ENCODE measurements around the gene CHD2.

Gene CHD2

DNA sequence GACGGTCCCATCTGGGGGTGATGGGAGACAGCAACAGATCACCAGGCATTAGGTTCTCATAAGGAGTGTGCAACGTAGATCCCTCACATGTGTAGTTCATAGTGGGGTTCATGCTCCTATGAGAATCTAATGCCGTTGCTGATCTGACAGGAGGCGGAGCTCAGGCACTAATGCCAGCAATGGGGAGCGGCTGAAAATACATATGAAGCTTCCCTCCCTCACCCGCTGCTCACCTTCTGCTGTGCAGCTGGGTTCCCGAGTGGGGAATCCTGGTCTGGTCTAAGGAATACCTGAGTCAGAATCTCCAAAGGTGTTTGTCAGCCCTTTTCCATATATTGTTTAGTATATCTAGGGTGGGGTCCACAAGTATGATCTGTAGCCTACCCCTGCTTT is 52.3 kb downstream of the CHD2 start:
- Histone ChIP-seq H4K12ac (ENCODE audit: low read depth, low read length) (no peak overlapping the region), H3K4ac (ENCODE audit: low read depth, low read length) (no peak overlapping the region), H3K36me3 (ENCODE audit: control insufficient read depth in 1 of 2, insufficient read depth in 2 of 2, low read length in 2 of 2) (peaks cover 24 to 51% of the 10 kb centered on the region in 2 experiments), H3K14ac (ENCODE audit: low read length) (no peak overlapping the region), H3K9ac (ENCODE audit: low read length) (no peak overlapping the region), H2BK12ac (ENCODE audit: low read length) (no peak overlapping the region), H3K4me1 (ENCODE audit: control insufficient read depth in 1 of 2, insufficient read depth in 2 of 2, low read length in 2 of 2) (no peaks in the 10 kb centered on the region), H3K79me1 (ENCODE audit: low read length) (no peaks in the 10 kb centered on the region), H3K79me2 (ENCODE audit: control insufficient read depth, insufficient read depth, low read length, poor library complexity) (no peaks in the 10 kb centered on the region), H3K9me3 (ENCODE audit: insufficient read depth, low read depth, low read length) (peaks cover 3% of the 10 kb centered on the region), H3K18ac (ENCODE audit: low read length) (peak overlapping the region; percentile 86), H4K8ac (ENCODE audit: low read depth, low read length) (no peak overlapping the region), H4K91ac (ENCODE audit: low read depth, low read length) (no peak overlapping the region), H2BK5ac (ENCODE audit: low read depth, low read length, poor library complexity) (no peak overlapping the region), H2BK120ac (ENCODE audit: insufficient read depth, low read length, poor library complexity) (no peak overlapping the region), H2AK5ac (ENCODE audit: low read length) (no peak overlapping the region), H3K23ac (ENCODE audit: low read length) (no peak overlapping the region), H3K27me3 (ENCODE audit: insufficient read depth, low read length) (no peaks in the 10 kb centered on the region), H3K27ac (ENCODE audit: low read depth, low read length) (no peak overlapping the region), H3K4me3 (ENCODE audit: low read depth, low read length) (no peak overlapping the region), H2AFZ (ENCODE audit: insufficient read depth, low read length, poor library complexity) (no peak overlapping the region), H3K4me2 (ENCODE audit: low read length) (no peak overlapping the region)
- WGBS (ENCODE audit: extremely low coverage, insufficient coverage, insufficient read length) = no CpG with 5 or more reads among the region's 7 CpGs
- DNase-seq = no peak

DNA sequence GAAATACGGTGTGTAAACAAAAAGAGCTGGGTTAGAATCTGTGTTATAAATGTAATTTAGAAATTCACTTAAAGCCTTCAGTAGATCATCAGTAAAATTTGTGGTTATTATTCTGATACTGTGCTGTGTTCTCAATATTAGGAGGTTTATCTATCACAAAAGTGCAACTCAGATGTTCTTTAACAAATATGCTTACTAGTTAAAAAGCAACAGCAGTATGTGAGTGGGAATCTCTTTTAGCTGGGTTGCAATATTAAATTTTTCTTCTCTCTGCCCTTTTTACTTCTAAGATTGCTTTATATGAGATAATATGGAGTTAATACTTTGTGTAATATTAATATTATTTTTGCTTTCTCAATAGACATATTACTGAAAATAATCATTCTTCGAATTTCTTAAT is 53.4 kb downstream of the CHD2 start:
- Histone ChIP-seq H4K91ac (ENCODE audit: low read depth, low read length) (no peak overlapping the region), H3K36me3 (ENCODE audit: control insufficient read depth in 1 of 2, insufficient read depth in 2 of 2, low read length in 2 of 2) (peaks cover 18 to 44% of the 10 kb centered on the region in 2 experiments)
- no CpG with 5 or more reads among the region's 2 CpGs for WGBS (ENCODE audit: extremely low coverage, insufficient coverage, insufficient read length)

DNA sequence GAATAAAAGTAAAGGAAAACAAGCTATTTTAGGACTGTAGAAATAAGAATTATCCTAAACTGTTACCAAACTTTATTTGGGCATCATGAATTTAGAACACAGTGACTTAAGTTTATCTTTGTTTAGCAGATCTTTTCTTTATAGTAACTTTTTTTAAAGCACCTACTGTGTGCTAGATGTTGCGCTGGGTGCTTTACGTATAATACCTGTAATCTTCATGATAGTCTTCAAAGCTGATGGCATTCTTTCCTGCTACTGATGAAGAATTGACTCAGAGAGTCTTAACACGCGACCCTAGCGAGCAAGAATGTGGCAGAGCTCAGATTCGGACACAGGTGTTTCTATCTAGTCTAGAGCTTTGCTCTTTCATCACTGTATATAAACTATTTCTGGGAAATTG is 53.9 kb downstream of the CHD2 start:
- Histone ChIP-seq H3K4me3 (ENCODE audit: low read depth, low read length) (no peak overlapping the region), H3K23ac (ENCODE audit: low read length) (no peak overlapping the region), H3K36me3 (ENCODE audit: control insufficient read depth in 1 of 2, insufficient read depth in 2 of 2, low read length in 2 of 2) (peaks cover 17 to 40% of the 10 kb centered on the region in 2 experiments), H3K79me1 (ENCODE audit: low read length) (no peaks in the 10 kb centered on the region), H3K4me1 (ENCODE audit: control insufficient read depth in 1 of 2, insufficient read depth in 2 of 2, low read length in 2 of 2) (no peaks in the 10 kb centered on the region), H2AK5ac (ENCODE audit: low read length) (no peak overlapping the region), H3K9me3 (ENCODE audit: insufficient read depth, low read depth, low read length) (peaks cover 1% of the 10 kb centered on the region), H4K12ac (ENCODE audit: low read depth, low read length) (no peak overlapping the region), H4K91ac (ENCODE audit: low read depth, low read length) (no peak overlapping the region), H2BK120ac (ENCODE audit: insufficient read depth, low read length, poor library complexity) (no peak overlapping the region), H2BK12ac (ENCODE audit: low read length) (no peak overlapping the region), H2AFZ (ENCODE audit: insufficient read depth, low read length, poor library complexity) (no peak overlapping the region), H3K18ac (ENCODE audit: low read length) (no peak overlapping the region), H4K8ac (ENCODE audit: low read depth, low read length) (no peak overlapping the region), H3K14ac (ENCODE audit: low read length) (no peak overlapping the region), H3K79me2 (ENCODE audit: control insufficient read depth, insufficient read depth, low read length, poor library complexity) (no peaks in the 10 kb centered on the region), H3K27ac (ENCODE audit: low read depth, low read length) (no peak overlapping the region), H3K9ac (ENCODE audit: low read length) (no peak overlapping the region), H3K27me3 (ENCODE audit: insufficient read depth, low read length) (no peaks in the 10 kb centered on the region), H2BK5ac (ENCODE audit: low read depth, low read length, poor library complexity) (peak overlapping the region; percentile 13), H3K4ac (ENCODE audit: low read depth, low read length) (no peak overlapping the region), H3K4me2 (ENCODE audit: low read length) (no peak overlapping the region)
- peak in 1 of 2 donors; percentile 21 for DNase-seq
- WGBS (ENCODE audit: extremely low coverage, insufficient coverage, insufficient read length) = no CpG with 5 or more reads among the region's 6 CpGs

More for the DNA sequence above, 53.4 kb downstream of the CHD2 start:
- H3K18ac ChIP-seq (ENCODE audit: low read length) = no peak overlapping the region
- no peak overlapping the region for H3K9ac ChIP-seq (ENCODE audit: low read length)
- no peak overlapping the region for H2AFZ ChIP-seq (ENCODE audit: insufficient read depth, low read length, poor library complexity)
- no peak overlapping the region for H3K27ac ChIP-seq (ENCODE audit: low read depth, low read length)
- no peaks in the 10 kb centered on the region for H3K79me1 ChIP-seq (ENCODE audit: low read length)
- no peak for DNase-seq
- H2BK12ac ChIP-seq (ENCODE audit: low read length) = no peak overlapping the region
- peaks cover 2% of the 10 kb centered on the region for H3K9me3 ChIP-seq (ENCODE audit: insufficient read depth, low read depth, low read length)
- no peaks in the 10 kb centered on the region for H3K4me1 ChIP-seq (ENCODE audit: control insufficient read depth in 1 of 2, insufficient read depth in 2 of 2, low read length in 2 of 2)
- no peak overlapping the region for H2BK120ac ChIP-seq (ENCODE audit: insufficient read depth, low read length, poor library complexity)
- no peak overlapping the region for H3K4me3 ChIP-seq (ENCODE audit: low read depth, low read length)
- H3K79me2 ChIP-seq (ENCODE audit: control insufficient read depth, insufficient read depth, low read length, poor library complexity) = no peaks in the 10 kb centered on the region
- no peak overlapping the region for H3K4me2 ChIP-seq (ENCODE audit: low read length)
- H3K4ac ChIP-seq (ENCODE audit: low read depth, low read length) = no peak overlapping the region
- H4K8ac ChIP-seq (ENCODE audit: low read depth, low read length) = no peak overlapping the region
- H3K27me3 ChIP-seq (ENCODE audit: insufficient read depth, low read length) = no peaks in the 10 kb centered on the region
- no peak overlapping the region for H2AK5ac ChIP-seq (ENCODE audit: low read length)
- H2BK5ac ChIP-seq (ENCODE audit: low read depth, low read length, poor library complexity) = no peak overlapping the region
- H4K12ac ChIP-seq (ENCODE audit: low read depth, low read length) = no peak overlapping the region
- H3K23ac ChIP-seq (ENCODE audit: low read length) = no peak overlapping the region
- H3K14ac ChIP-seq (ENCODE audit: low read length) = no peak overlapping the region

DNA sequence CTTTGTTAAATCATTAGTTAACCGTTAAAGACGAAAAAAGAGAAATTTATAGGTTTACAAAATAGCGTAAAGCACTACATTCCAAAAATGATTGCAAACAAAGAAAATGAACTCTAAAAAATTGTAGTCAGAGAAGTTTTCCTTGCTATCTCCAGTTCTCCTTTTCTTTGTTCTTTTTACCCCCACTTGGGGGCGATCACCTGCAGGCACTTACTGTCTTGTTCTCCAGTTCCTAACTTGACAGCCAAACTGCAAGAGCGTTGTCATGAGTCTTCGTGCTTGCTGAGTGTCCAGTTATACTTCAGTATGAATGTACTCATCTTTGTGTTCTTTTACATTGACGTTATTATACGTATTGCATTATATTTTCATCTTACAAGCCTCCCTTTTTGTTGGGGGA is 54.5 kb downstream of the CHD2 start:
- DNase-seq = peak in 1 of 2 donors; percentile 50
- no CpG with 5 or more reads among the region's 8 CpGs for WGBS (ENCODE audit: extremely low coverage, insufficient coverage, insufficient read length)

More for the DNA sequence above, 54.5 kb downstream of the CHD2 start:
- no peak overlapping the region for H3K27ac ChIP-seq (ENCODE audit: low read depth, low read length)
- H3K79me2 ChIP-seq (ENCODE audit: control insufficient read depth, insufficient read depth, low read length, poor library complexity) = no peaks in the 10 kb centered on the region
- H2AFZ ChIP-seq (ENCODE audit: insufficient read depth, low read length, poor library complexity) = no peak overlapping the region
- H2BK12ac ChIP-seq (ENCODE audit: low read length) = no peak overlapping the region
- no peak overlapping the region for H3K9ac ChIP-seq (ENCODE audit: low read length)
- H2AK5ac ChIP-seq (ENCODE audit: low read length) = no peak overlapping the region
- H3K4me2 ChIP-seq (ENCODE audit: low read length) = no peak overlapping the region
- peaks cover 1% of the 10 kb centered on the region for H3K9me3 ChIP-seq (ENCODE audit: insufficient read depth, low read depth, low read length)
- H3K4ac ChIP-seq (ENCODE audit: low read depth, low read length) = no peak overlapping the region
- H3K23ac ChIP-seq (ENCODE audit: low read length) = no peak overlapping the region
- H3K4me3 ChIP-seq (ENCODE audit: low read depth, low read length) = no peak overlapping the region
- no peak overlapping the region for H4K12ac ChIP-seq (ENCODE audit: low read depth, low read length)
- H3K79me1 ChIP-seq (ENCODE audit: low read length) = no peaks in the 10 kb centered on the region
- no peaks in the 10 kb centered on the region for H3K27me3 ChIP-seq (ENCODE audit: insufficient read depth, low read length)
- no peak overlapping the region for H3K18ac ChIP-seq (ENCODE audit: low read length)
- peaks cover 19 to 40% of the 10 kb centered on the region in 2 experiments for H3K36me3 ChIP-seq (ENCODE audit: control insufficient read depth in 1 of 2, insufficient read depth in 2 of 2, low read length in 2 of 2)
- no peak overlapping the region for H3K14ac ChIP-seq (ENCODE audit: low read length)
- no peak overlapping the region for H4K8ac ChIP-seq (ENCODE audit: low read depth, low read length)
- H2BK5ac ChIP-seq (ENCODE audit: low read depth, low read length, poor library complexity) = no peak overlapping the region
- no peaks in the 10 kb centered on the region for H3K4me1 ChIP-seq (ENCODE audit: control insufficient read depth in 1 of 2, insufficient read depth in 2 of 2, low read length in 2 of 2)
- H2BK120ac ChIP-seq (ENCODE audit: insufficient read depth, low read length, poor library complexity) = no peak overlapping the region
- no peak overlapping the region for H4K91ac ChIP-seq (ENCODE audit: low read depth, low read length)

Data from trophoblast cell (in vitro differentiated cells and primary cell).